Stimulated activated CD4-positive, alpha-beta T cell treated with anti-CD3 and anti-CD28 coated beads, Interleukin-4, amount 100 ng/mL, for 1 hour (primary cell): Measurements from ENCODE around the gene FBXL16.
A peak's percentile ranks its signal among the peaks of the same experiment; 100 is the strongest.

Experiments used
- DNase-seq: peaks from one replicate; pipeline ENCODE4 v3.0.0-alpha.2; 2020

FBXL16 gene

GRCh38 chr16:686459-687260, 18.9 kb downstream of the FBXL16 start:
- DNase-seq = no peak

- no peak for DNase-seq
These were observed 19.6 kb downstream of the FBXL16 start for GRCh38 chr16:685967-686366.

- DNase-seq = no peak
These were observed 20.5 kb downstream of the FBXL16 start for GRCh38 chr16:684961-685696.

GRCh38 chr16:684071-684794, 21.4 kb downstream of the FBXL16 start, which contains the start of gene JMJD8:
Gene JMJD8 (minus strand): TSS chr16:684334. CDS start chr16:684319, 15 bp downstream.
- peak; percentile 99 for DNase-seq

GRCh38 chr16:683396-684070, 22.1 kb downstream of the FBXL16 start:
- DNase-seq = no peak

- DNase-seq = no peak
These were observed 22.9 kb downstream of the FBXL16 start for GRCh38 chr16:682493-683395.

- no peak for DNase-seq
These were observed 23.7 kb downstream of the FBXL16 start for GRCh38 chr16:681746-682427.

- DNase-seq = no peak
These were observed 24.4 kb downstream of the FBXL16 start for GRCh38 chr16:680967-681745.

GRCh38 chr16:680625-680945, 25.0 kb downstream of the FBXL16 start:
- no peak for DNase-seq

GRCh38 chr16:679814-680624, 25.6 kb downstream of the FBXL16 start, which contains the start of gene STUB1:
Gene STUB1 (plus strand): TSS chr16:680410. CDS start chr16:680526, 116 bp downstream.
- peak; percentile 91 for DNase-seq

GRCh38 chr16:678858-679813, 26.5 kb downstream of the FBXL16 start:
- DNase-seq = peak; percentile 51

GRCh38 chr16:678209-678857, 27.3 kb downstream of the FBXL16 start:
- no peak for DNase-seq

GRCh38 chr16:677316-678190, 28.0 kb downstream of the FBXL16 start:
- no peak for DNase-seq

- DNase-seq = no peak
These were observed 28.7 kb downstream of the FBXL16 start for GRCh38 chr16:676913-677312.

- no peak for DNase-seq
These were observed 29.1 kb downstream of the FBXL16 start for GRCh38 chr16:676565-676902.

- DNase-seq = no peak
These were observed 29.6 kb downstream of the FBXL16 start for GRCh38 chr16:675884-676564.
